GM19193 (cell line): Measurements from ENCODE around the gene ANXA2R.

Experiments
- POLR2A ChIP-seq: IDR thresholded peaks from 4 replicates; pipeline ENCODE4 v1.6.1; 2011; ENCODE audit not compliant: insufficient read depth, insufficient read length; ENCODE audit errors: extremely low read depth

The ANXA2R gene

GRCh38 chr5:42991404-42992087 is 48.6 kb downstream of the ANXA2R start:
- no peak for TF ChIP-seq POLR2A

GRCh38 chr5:42990892-42991291 is 49.2 kb downstream of the ANXA2R start:
- no peak for TF ChIP-seq POLR2A
